Measurements from ENCODE around the gene ZDHHC13. TPM values are rescaled to one million over a fixed set of nuclear protein-coding genes. Genes with fewer than 3 reads are reported as not detected.

Gene ZDHHC13
- total RNA-seq, 3 donors from 2014 or later = 6.9 to 30.0 (median 22.0) TPM

DNA sequence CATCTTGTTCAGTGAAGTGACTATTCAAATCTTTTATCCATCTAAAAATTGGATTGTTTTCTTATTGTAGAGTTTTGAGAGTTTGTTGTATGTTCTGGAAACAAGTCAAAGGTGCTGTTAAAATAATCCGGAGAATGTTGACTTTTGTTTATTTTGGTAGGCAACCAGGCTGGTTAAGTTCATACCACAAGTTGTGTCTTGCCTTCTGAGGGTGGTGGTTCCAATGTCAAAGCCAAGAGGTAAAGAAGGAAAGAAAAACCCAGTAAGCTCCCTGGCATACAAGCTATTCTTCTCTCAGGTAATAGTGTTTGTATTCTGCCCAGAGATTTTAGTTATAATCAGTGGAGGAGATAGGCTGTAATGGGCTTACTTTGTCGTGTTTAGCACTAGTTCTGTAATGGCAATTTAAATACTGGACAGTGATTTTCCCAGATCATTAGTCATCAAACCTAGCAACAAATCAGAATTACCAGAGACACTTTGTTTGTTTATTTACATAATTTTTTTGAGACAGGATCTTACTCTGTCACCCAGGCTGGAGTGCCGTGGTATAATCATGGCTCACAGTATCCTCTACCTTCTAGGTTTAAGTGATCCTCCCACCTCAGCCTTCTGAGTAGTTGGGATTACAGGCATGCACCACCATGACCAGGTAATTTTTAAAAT is 99.9 kb downstream of the ZDHHC13 start:
- Histone ChIP-seq H3K27me3 (peaks cover 0 to 4% of the 10 kb centered on the region in 2 donors), H3K9me3 (no peaks in the 10 kb centered on the region), H3K27ac (no peak overlapping the region), H3K36me3 (no peaks in the 10 kb centered on the region), H3K4me3 (no peak overlapping the region), H3K4me1 (no peaks in the 10 kb centered on the region)
- TF ChIP-seq POLR2A (IDR thresholded peaks at IDR 0.05) (no peak), POLR2AphosphoS5 (IDR thresholded peaks at IDR 0.05) (no peak)
- TF ChIP-seq, protein P1, sequence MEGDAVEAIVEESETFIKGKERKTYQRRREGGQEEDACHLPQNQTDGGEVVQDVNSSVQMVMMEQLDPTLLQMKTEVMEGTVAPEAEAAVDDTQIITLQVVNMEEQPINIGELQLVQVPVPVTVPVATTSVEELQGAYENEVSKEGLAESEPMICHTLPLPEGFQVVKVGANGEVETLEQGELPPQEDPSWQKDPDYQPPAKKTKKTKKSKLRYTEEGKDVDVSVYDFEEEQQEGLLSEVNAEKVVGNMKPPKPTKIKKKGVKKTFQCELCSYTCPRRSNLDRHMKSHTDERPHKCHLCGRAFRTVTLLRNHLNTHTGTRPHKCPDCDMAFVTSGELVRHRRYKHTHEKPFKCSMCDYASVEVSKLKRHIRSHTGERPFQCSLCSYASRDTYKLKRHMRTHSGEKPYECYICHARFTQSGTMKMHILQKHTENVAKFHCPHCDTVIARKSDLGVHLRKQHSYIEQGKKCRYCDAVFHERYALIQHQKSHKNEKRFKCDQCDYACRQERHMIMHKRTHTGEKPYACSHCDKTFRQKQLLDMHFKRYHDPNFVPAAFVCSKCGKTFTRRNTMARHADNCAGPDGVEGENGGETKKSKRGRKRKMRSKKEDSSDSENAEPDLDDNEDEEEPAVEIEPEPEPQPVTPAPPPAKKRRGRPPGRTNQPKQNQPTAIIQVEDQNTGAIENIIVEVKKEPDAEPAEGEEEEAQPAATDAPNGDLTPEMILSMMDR (IDR thresholded peaks at IDR 0.05) = no peak
- intact Hi-C loops (cut with DNase I; ENCODE audit: low total_unique reads) = no loop called here
- DNase-seq (ENCODE audit: low spot score in 2 of 2) = no peak

DNA sequence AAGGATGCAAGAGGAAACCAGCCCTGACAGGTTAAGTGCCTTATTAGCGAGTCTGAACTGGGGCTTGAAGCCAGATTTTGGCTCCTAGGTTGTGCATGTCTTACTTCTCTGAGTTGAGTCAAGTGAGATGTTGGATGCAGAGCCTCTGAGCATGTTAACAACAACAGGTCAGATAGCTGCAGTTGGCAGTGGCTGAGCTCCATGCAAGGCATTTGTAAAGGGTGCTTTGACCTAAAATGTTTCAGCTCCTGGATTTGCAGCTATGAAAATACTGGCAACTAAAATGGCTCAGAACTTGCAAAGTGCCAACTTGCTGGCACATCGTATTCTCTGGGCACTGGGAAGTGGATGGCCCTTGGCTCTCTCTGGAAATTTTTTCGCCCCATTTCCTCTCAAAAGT is 101.2 kb downstream of the ZDHHC13 start:
- no peak overlapping the region for H3K27ac ChIP-seq
- H3K4me3 ChIP-seq = no peak overlapping the region
- H3K27me3 ChIP-seq = peaks cover 0 to 4% of the 10 kb centered on the region in 2 donors
- TF ChIP-seq POLR2A (IDR thresholded peaks at IDR 0.05) = no peak
- TF ChIP-seq, protein P1 (IDR thresholded peaks at IDR 0.05) = no peak
- no peak for DNase-seq (ENCODE audit: low spot score in 2 of 2)
- no peaks in the 10 kb centered on the region for H3K4me1 ChIP-seq
- intact Hi-C loops (cut with DNase I; ENCODE audit: low total_unique reads) = no loop called here
- H3K9me3 ChIP-seq = no peaks in the 10 kb centered on the region
- H3K36me3 ChIP-seq = no peaks in the 10 kb centered on the region

GRCh38 chr11:19218786-19219460 is 102.0 kb downstream of the ZDHHC13 start:
- Histone ChIP-seq H3K27me3 (no peaks in the 10 kb centered on the region), H3K9me3 (no peaks in the 10 kb centered on the region), H3K36me3 (no peaks in the 10 kb centered on the region), H3K4me1 (no peaks in the 10 kb centered on the region), H3K27ac (no peak overlapping the region), H3K4me3 (no peak overlapping the region)
- no peak for DNase-seq (ENCODE audit: low spot score in 2 of 2)
- TF ChIP-seq POLR2A (IDR thresholded peaks at IDR 0.05) = no peak
- no peak for TF ChIP-seq POLR2AphosphoS5 (IDR thresholded peaks at IDR 0.05)
- TF ChIP-seq, protein P1 (IDR thresholded peaks at IDR 0.05) = no peak
- intact Hi-C loops (cut with DNase I; ENCODE audit: low total_unique reads) = no loop called here

DNA sequence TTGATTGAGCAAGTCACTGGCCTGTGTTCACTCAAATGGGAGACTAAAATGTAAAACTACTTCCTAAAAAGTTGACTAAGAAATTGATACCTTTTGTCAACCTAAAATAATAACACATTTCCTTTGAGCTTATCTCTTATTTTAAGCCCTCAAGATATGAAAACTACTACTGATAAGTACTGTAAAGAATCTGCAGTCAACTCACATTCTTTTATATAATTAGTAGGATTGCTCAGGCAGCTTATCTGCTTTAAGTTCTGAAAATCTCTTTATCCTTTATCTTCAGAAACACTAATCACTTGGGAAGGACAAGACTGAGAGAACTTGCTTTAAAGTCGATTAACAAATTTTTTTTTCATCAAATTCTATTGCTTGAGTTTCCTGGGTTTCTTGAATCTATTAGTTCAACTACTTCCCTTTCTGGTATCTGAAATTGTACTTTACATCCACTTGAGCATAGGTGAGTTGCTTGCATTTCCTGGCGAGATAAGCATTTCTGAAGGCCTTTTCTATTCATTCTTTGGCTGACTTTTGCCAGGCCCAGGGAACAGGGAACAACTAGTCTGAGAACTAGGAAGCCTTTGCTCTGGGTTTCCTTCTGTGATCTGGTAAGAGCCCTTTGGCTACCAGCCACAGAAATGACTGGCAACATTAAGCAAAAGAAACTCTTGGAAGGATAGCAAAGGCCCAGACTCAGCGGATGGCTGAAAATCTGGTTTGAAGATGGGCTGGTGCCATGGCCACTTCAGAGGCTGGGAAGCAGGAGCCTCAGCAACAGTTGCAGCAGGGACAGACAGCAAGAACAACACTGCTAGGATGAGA is 104.1 kb downstream of the ZDHHC13 start:
- TF ChIP-seq, protein P1 (IDR thresholded peaks at IDR 0.05) = no peak
- TF ChIP-seq POLR2A (IDR thresholded peaks at IDR 0.05) (no peak), POLR2AphosphoS5 (IDR thresholded peaks at IDR 0.05) (no peak)
- Histone ChIP-seq H3K27ac (no peak overlapping the region), H3K9me3 (no peaks in the 10 kb centered on the region), H3K36me3 (no peaks in the 10 kb centered on the region), H3K4me1 (no peaks in the 10 kb centered on the region), H3K4me3 (no peak overlapping the region), H3K27me3 (no peaks in the 10 kb centered on the region)
- intact Hi-C loops (cut with DNase I; ENCODE audit: low total_unique reads) = no loop called here
- no peak for DNase-seq (ENCODE audit: low spot score in 2 of 2)

- no peaks in the 10 kb centered on the region for H3K36me3 ChIP-seq
- H3K9me3 ChIP-seq = no peaks in the 10 kb centered on the region
- TF ChIP-seq POLR2A (IDR thresholded peaks at IDR 0.05) = no peak
- TF ChIP-seq, protein P1 (IDR thresholded peaks at IDR 0.05) = no peak
- TF ChIP-seq POLR2AphosphoS5 (IDR thresholded peaks at IDR 0.05) = no peak
- no peak for DNase-seq (ENCODE audit: low spot score in 2 of 2)
- H3K27ac ChIP-seq = no peak overlapping the region
- no peak overlapping the region for H3K4me3 ChIP-seq
- intact Hi-C loops (cut with DNase I; ENCODE audit: low total_unique reads) = no loop called here
- no peaks in the 10 kb centered on the region for H3K27me3 ChIP-seq
- no peaks in the 10 kb centered on the region for H3K4me1 ChIP-seq
These were observed 108.2 kb downstream of the ZDHHC13 start for GRCh38 chr11:19225123-19225522.
